SU-DHL-6 (cell line): ENCODE measurements around the gene SYT15.
A peak's percentile ranks its signal among the peaks of the same experiment; 100 is the strongest.
"Not testable (repeated sequence)": the region's sequence is repeated elsewhere in the genome, so short reads cannot be mapped to it uniquely, and the experiment has no call there.

Source experiments
- H2AFZ ChIP-seq: fragments of 200-600 bp; sonication (generic); 2 replicates; pipeline ENCODE4 v1.6.1; 2014; ENCODE audit warnings: low read depth, mild to moderate bottlenecking, moderate library complexity, mixed read lengths, antibody characterized with exemption, low read length; ENCODE audit not compliant: severe bottlenecking
- H3F3A ChIP-seq: fragments of 200-600 bp; shearing (Covaris generic); 2 replicates; pipeline ENCODE4 v1.6.0; 2016; ENCODE audit warnings: antibody characterized with exemption, mild to moderate bottlenecking; ENCODE audit not compliant: insufficient read depth
- H3K27ac ChIP-seq: fragments of 200-600 bp; sonication (generic); 2 replicates; pipeline ENCODE4 v1.5.1; 2016; ENCODE audit warnings: low read depth, mild to moderate bottlenecking, low read length, moderate library complexity, mixed read lengths
- H3K27me3 ChIP-seq: fragments of 200-600 bp; sonication (generic), shearing (Covaris generic); 2 replicates; pipeline ENCODE4 v1.6.0; 2014; ENCODE audit warnings: mild to moderate bottlenecking, low read length
- H3K36me3 ChIP-seq: fragments of 200-600 bp; sonication (generic); 2 replicates; pipeline ENCODE4 v1.6.1; 2014; ENCODE audit warnings: mild to moderate bottlenecking, low read length, mixed read lengths
- H3K4me2 ChIP-seq: fragments of 300-600, 200-600 bp; shearing (Covaris generic), sonication (generic); 2 replicates; pipeline ENCODE4 v1.6.0; 2014; ENCODE audit warnings: low read length, low read depth, mild to moderate bottlenecking; ENCODE audit not compliant: poor library complexity, severe bottlenecking
- H3K4me3 ChIP-seq: fragments of 200-600 bp; sonication (generic); 2 replicates; pipeline ENCODE4 v1.5.1; 2014; ENCODE audit warnings: antibody characterized with exemption, low read length, mild to moderate bottlenecking, mixed read lengths; ENCODE audit not compliant: insufficient read depth, poor library complexity, severe bottlenecking
- H3K79me2 ChIP-seq: fragments of 200-600 bp; sonication (generic); 2 replicates; pipeline ENCODE4 v1.6.1; 2014; ENCODE audit warnings: mild to moderate bottlenecking, low read length, moderate library complexity; ENCODE audit not compliant: insufficient read depth
- H3K9ac ChIP-seq: fragments of 200-600 bp; sonication (generic); 2 replicates; pipeline ENCODE4 v1.7.0; 2014; ENCODE audit warnings: mild to moderate bottlenecking, low read length
- H3K9me2 ChIP-seq: fragments of 200-600 bp; sonication (generic); replicated peaks from 2 replicates; pipeline ENCODE4 v1.6.1; 2014; ENCODE audit warnings: low read length; ENCODE audit not compliant: insufficient read depth
- H3K9me3 ChIP-seq: fragments of 200-600 bp; sonication (generic); 2 replicates; pipeline ENCODE4 v1.6.1; 2014; ENCODE audit warnings: low read length, mixed read lengths; ENCODE audit not compliant: insufficient read depth
- H4K20me1 ChIP-seq: fragments of 200-600 bp; sonication (generic); 2 replicates; pipeline ENCODE4 v1.6.1; 2014; ENCODE audit warnings: low read depth, mild to moderate bottlenecking, antibody characterized with exemption, low read length, moderate library complexity, mixed read lengths

The SYT15 gene

DNA sequence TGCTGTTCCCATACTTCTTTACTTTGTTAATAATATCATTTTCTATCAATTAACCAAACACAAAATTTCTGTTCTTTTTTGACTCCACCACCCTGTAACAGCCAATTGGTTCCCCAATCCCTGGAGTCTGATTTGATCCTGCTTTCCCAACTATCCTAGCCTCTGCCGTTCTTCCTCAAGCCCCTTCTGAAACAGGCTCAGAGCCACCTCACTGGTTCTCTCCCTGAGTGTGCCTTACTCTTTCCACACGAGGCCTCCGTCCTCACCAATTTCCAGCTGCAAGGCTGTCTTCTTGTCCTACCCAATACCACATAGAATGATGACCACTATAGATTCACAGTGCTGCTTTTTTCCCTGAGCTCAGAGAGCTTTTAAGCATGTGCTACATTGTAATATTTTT is 52.8 kb downstream of the SYT15 start:
- not testable (repeated sequence) for H3K27me3 ChIP-seq, H3K9ac ChIP-seq, H3K36me3 ChIP-seq, H4K20me1 ChIP-seq, H3K4me3 ChIP-seq, H3K9me3 ChIP-seq, H3K79me2 ChIP-seq, H3K27ac ChIP-seq, H3F3A ChIP-seq, H2AFZ ChIP-seq, H3K9me2 ChIP-seq, H3K4me2 ChIP-seq

DNA sequence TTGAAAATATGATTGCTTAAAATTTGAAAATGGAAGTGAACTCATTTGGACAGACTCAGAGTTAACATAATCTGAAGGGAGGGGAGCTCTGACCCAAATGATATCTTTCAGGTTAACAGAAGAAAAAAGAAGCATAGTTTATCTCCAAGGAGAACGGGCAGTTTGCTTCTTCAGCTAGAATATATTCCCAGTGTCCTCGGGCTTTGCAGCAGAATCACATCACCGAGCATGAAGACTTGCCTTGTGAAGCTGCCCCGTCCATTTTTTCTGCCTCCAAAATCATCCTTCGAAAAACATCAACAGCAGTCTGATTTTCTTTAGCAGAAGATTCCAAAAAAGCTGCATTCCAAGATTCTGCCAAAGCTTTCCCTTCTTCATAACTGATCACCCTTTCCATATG is 55.8 kb downstream of the SYT15 start:
- H2AFZ ChIP-seq, H3K27me3 ChIP-seq, H3F3A ChIP-seq, H4K20me1 ChIP-seq, H3K27ac ChIP-seq, H3K79me2 ChIP-seq, H3K36me3 ChIP-seq, H3K4me2 ChIP-seq, H3K4me3 ChIP-seq, H3K9ac ChIP-seq, H3K9me2 ChIP-seq, H3K9me3 ChIP-seq: not testable (repeated sequence)

DNA sequence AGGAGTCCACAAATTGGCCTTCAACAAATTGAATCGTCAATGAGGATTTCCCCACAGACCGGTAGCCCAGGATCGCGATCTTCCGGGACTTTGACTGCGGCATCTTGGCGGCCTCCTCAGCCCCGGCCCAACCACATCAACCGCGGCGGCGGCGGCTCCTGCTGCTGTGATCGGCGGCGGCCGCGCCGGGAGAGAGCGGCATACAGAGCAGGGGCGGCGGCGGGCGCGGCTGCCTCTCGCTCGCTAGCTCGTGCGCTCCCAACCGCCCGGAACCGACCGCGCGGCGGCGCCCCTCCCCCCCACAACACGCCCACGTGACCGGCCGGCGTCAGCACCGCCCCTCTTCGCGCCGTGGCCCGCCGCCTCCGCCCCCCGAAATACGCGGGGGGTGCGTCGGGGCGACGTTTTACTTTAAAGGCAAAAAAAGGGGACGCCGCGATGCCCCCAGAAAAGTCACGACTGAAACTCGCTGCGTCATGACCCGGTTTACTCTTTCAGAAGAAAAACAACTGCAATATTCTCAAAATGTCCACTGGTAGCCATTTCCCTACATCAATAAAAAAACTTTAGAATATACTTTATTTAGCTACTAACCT is 56.5 kb downstream of the SYT15 start:
- not testable (repeated sequence) for H3K27me3 ChIP-seq, H3K36me3 ChIP-seq, H3K9me3 ChIP-seq, H3K79me2 ChIP-seq, H3K9me2 ChIP-seq, H3K27ac ChIP-seq, H3F3A ChIP-seq, H2AFZ ChIP-seq, H4K20me1 ChIP-seq, H3K9ac ChIP-seq
- Histone ChIP-seq H3K4me3 (peak overlapping the region; percentile 14), H3K4me2 (peak overlapping the region; percentile 30)

DNA sequence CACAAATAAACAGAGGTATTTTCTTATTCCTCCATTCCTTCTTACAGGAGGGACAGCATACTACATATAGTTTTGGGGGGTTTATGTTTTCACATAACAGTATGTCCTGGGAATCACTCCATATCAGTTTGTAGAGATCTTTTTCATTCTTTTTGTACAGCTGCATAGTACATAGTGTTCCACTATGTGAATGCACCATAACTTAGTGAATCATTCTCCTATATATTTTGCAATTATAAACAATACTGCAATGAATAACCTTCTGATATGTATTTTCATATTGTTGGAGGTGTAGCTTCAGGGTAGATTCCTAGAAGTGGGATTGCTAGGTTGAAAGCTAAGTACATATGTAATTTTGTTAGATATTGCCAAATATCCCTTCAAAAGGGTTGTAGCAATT is 61.1 kb downstream of the SYT15 start:
- not testable (repeated sequence) for H3K9me3 ChIP-seq, H3K27ac ChIP-seq, H2AFZ ChIP-seq

More for the DNA sequence above, 61.1 kb downstream of the SYT15 start:
- not testable (repeated sequence) for H3F3A ChIP-seq, H4K20me1 ChIP-seq, H3K79me2 ChIP-seq, H3K9me2 ChIP-seq, H3K36me3 ChIP-seq, H3K9ac ChIP-seq, H3K27me3 ChIP-seq, H3K4me2 ChIP-seq, H3K4me3 ChIP-seq
